SK-N-SH (cell line): ENCODE measurements around the gene POU2F3. TPM values are rescaled to one million over a fixed set of nuclear protein-coding genes. Genes with fewer than 3 reads are reported as not detected.

ENCODE experiments used
- CTCF ChIA-PET: fragments of 300-600, 350-600 bp; formaldehyde crosslinking; extraction: SDS; loops from one replicate; lab custom pipeline; 2021; lab: Yijun Ruan, JAX
- POLR2A ChIA-PET: fragments of 350-600 bp; sonication (Branson Sonifier 250); formaldehyde crosslinking; extraction: SDS; loops from one replicate; lab custom pipeline; 2020; ENCODE audit warnings: antibody characterized with exemption, inconsistent platforms; lab: Yijun Ruan, JAX
- DNase-seq: peaks from one replicate; pipeline ENCODE4 v3.0.0; 2012
- H2AFZ ChIP-seq: fragments of 200-600 bp; sonication (generic); 2 replicates; pipeline ENCODE4 v1.8.1; 2016; ENCODE audit warnings: antibody characterized with exemption, mild to moderate bottlenecking, low read depth
- H3F3A ChIP-seq: fragments of 200-600 bp; sonication (generic); replicated peaks from 2 replicates; pipeline ENCODE3; 2016; ENCODE audit warnings: antibody characterized with exemption, mild to moderate bottlenecking; ENCODE audit not compliant: insufficient read depth
- H3K27ac ChIP-seq, 2 experiments: fragments of 200-500 bp in 1 of 2; fragments of 200-600 bp in 1 of 2; sonication (Bioruptor generic) in 1 of 2; sonication (generic), shearing (Covaris generic) in 1 of 2; 2 replicates each; pipeline versions ENCODE4 v1.5.1 to v1.6.1; 2014 to 2016; ENCODE audit warnings: low read depth in 2 of 2, inconsistent platforms in 1 of 2, low read length in 1 of 2, mild to moderate bottlenecking in 1 of 2, mixed read lengths in 1 of 2
- H3K27me3 ChIP-seq: fragments of 200-600 bp; sonication (generic), shearing (Covaris generic); 2 replicates; pipeline ENCODE4 v1.6.1; 2016; ENCODE audit warnings: mixed run types; ENCODE audit not compliant: insufficient read depth
- H3K36me3 ChIP-seq, 2 experiments: fragments of 200-500 bp in 1 of 2; fragments of 200-600 bp in 1 of 2; sonication (Bioruptor generic) in 1 of 2; sonication (generic) in 1 of 2; replicated peaks in 1 of 2; 2 replicates each; pipeline versions ENCODE3 to v1.5.1; 2014 to 2016; ENCODE audit warnings: low read length in 1 of 2, mild to moderate bottlenecking in 1 of 2; ENCODE audit not compliant: insufficient read depth in 2 of 2, control insufficient read depth in 1 of 2
- H3K4me1 ChIP-seq, 2 experiments: fragments of 200-500 bp in 1 of 2; fragments of 200-600 bp in 1 of 2; sonication (Bioruptor generic) in 1 of 2; sonication (generic), shearing (Covaris generic) in 1 of 2; 2 replicates each; pipeline versions ENCODE4 v1.5.1 to v1.6.1; 2014 to 2016; ENCODE audit warnings: low read depth in 1 of 2, low read length in 1 of 2, mixed run types in 1 of 2; ENCODE audit not compliant: insufficient read depth in 2 of 2, control insufficient read depth in 1 of 2
- H3K4me2 ChIP-seq: fragments of 200-600 bp; sonication (generic), shearing (Covaris generic); 2 replicates; pipeline ENCODE4 v1.6.1; 2017; ENCODE audit warnings: mixed run types
- H3K4me3 ChIP-seq, 2 experiments: fragments of 200-500 bp in 1 of 2; fragments of 200-600 bp in 1 of 2; sonication (Bioruptor generic) in 1 of 2; sonication (generic), shearing (Covaris generic) in 1 of 2; 2 replicates each; pipeline versions ENCODE4 v1.5.1 to v1.8.1; 2014 to 2016; ENCODE audit warnings: low read depth in 2 of 2, inconsistent platforms in 1 of 2, low read length in 1 of 2, mild to moderate bottlenecking in 1 of 2, mixed read lengths in 1 of 2, moderate library complexity in 1 of 2
- H3K79me2 ChIP-seq: fragments of 200-600 bp; sonication (generic); 2 replicates; pipeline ENCODE4 v1.8.1; 2017; ENCODE audit warnings: mild to moderate bottlenecking; ENCODE audit not compliant: insufficient read depth
- H3K9ac ChIP-seq: fragments of 200-600 bp; sonication (generic); 2 replicates; pipeline ENCODE4 v1.6.1; 2017; ENCODE audit warnings: mixed run types
- H3K9me2 ChIP-seq: fragments of 200-600 bp; sonication (generic); 2 replicates; pipeline ENCODE4 v1.6.1; 2017; ENCODE audit warnings: mixed run types
- H3K9me3 ChIP-seq: fragments of 200-600 bp; sonication (generic); 2 replicates; pipeline ENCODE4 v1.6.1; 2017; ENCODE audit warnings: mixed run types, mild to moderate bottlenecking, moderate library complexity
- H4K20me1 ChIP-seq: fragments of 200-600 bp; sonication (generic); 2 replicates; pipeline ENCODE4 v1.6.1; 2017; ENCODE audit warnings: mild to moderate bottlenecking, mixed run types; ENCODE audit not compliant: insufficient read depth
- CTCF ChIP-seq: fragments of 200-600 bp; sonication (generic); IDR thresholded peaks from 2 replicates; pipeline ENCODE4 v1.6.1; 2017; ENCODE audit warnings: antibody characterized with exemption, mild to moderate bottlenecking, moderate library complexity
- ELF1 ChIP-seq: IDR thresholded peaks from 2 replicates; pipeline ENCODE4 v1.4.0; 2012
- FOSL2 ChIP-seq: IDR thresholded peaks from 2 replicates; pipeline ENCODE4 v1.4.0; 2012; ENCODE audit warnings: low read depth, mild to moderate bottlenecking, moderate library complexity, borderline replicate concordance
- GABPA ChIP-seq: IDR thresholded peaks from 2 replicates; pipeline ENCODE4 v1.4.0; 2012; ENCODE audit warnings: low read depth, mild to moderate bottlenecking
- JUND ChIP-seq: IDR thresholded peaks from 2 replicates; pipeline ENCODE4 v1.4.0; 2012
- MXI1 ChIP-seq: IDR thresholded peaks from 2 replicates; pipeline ENCODE4 v1.6.1; 2012; ENCODE audit warnings: mild to moderate bottlenecking, low read depth, low read length, improper control_type of control experiment
- PBX3 ChIP-seq: IDR thresholded peaks from 2 replicates; pipeline ENCODE4; 2012
- RAD21 ChIP-seq: IDR thresholded peaks from 2 replicates; pipeline ENCODE4 v1.6.1; 2012; ENCODE audit warnings: mild to moderate bottlenecking, low read length
- RFX5 ChIP-seq: IDR thresholded peaks from 2 replicates; pipeline ENCODE4 v1.6.1; 2012; ENCODE audit warnings: mild to moderate bottlenecking, improper control_type of control experiment, low read length
- ZBTB33 ChIP-seq: IDR thresholded peaks from 2 replicates; pipeline ENCODE4 v1.4.0; 2012; ENCODE audit warnings: low read depth, borderline replicate concordance
- WGBS: methylation state at CpG from one replicate; pipeline ENCODE4 v1.1.6; 2017; ENCODE audit warnings: low lambda C conversion rate; 5-methylcytosine and 5-hydroxymethylcytosine counted together
- polyA plus RNA-seq, 3 experiments: library from polyadenylated mRNA; depleted of rRNA; stranded (reverse); fragments of >200 nt; gene quantifications; 2 replicates each; pipeline ENCODE4 v1.2.3, GENCODE V29; 2012

Gene POU2F3
- 0.02 TPM in 1 of 2 replicates, not detected in the other for polyA plus RNA-seq (2012; rRNA removed)
- 0.01 and 0.03 TPM in 2 replicates for polyA plus RNA-seq (2012; cell fraction: cytosol; rRNA removed)
- not detected in 2 replicates for polyA plus RNA-seq (2012; cell fraction: nucleus; rRNA removed)

GRCh38 chr11:120239713-120240640 is at the start of gene POU2F3:
TSS of gene POU2F3 (plus strand) at chr11:120240140. CDS start at chr11:120240344, 204 bp downstream.
- Histone ChIP-seq H3K9ac (no peak within 1 kb of the TSS), H4K20me1 (no peaks in the 10 kb centered on the region), H2AFZ (no peak within 1 kb of the TSS), H3K4me2 (no peak within 1 kb of the TSS), H3K4me3 (0 out of 4 replicates have a peak within 1 kb of the TSS, but pooled peaks of 1 of the 2 experiments have one; percentile 9), H3K27me3 (peaks cover 28% of the 10 kb centered on the region), H3K79me2 (no peaks in the 10 kb centered on the region), H3K4me1 (peaks cover 0 to 6% of the 10 kb centered on the region in 2 experiments; a peak in 1 of 4 replicates), H3K9me2 (no peaks in the 10 kb centered on the region), H3K36me3 (no peaks in the 10 kb centered on the region), H3F3A (no peaks in the 10 kb centered on the region), H3K9me3 (no peaks in the 10 kb centered on the region), H3K27ac (no peak within 1 kb of the TSS)
- CTCF ChIA-PET = interaction anchor here (0.6 to 19.4 kb wide), 9 partner anchors 9 to 1801 kb away, joined by 3 to 622 read pairs (median 3); no protein-coding TSS in a partner anchor
- DNase-seq = peak; percentile 70
- POLR2A ChIA-PET = interaction anchor here (0.6 kb wide), 1 partner anchor 817 kb away, joined by 3 read pairs; no protein-coding TSS in a partner anchor
- TF ChIP-seq CTCF (peak; percentile 24; the same call in 1 of the 2 replicates), RFX5 (no peak), RAD21 (peak; percentile 10; the same call in 1 of the 2 replicates)
- WGBS = 38% methylated on average over 28 of the region's 66 CpGs

GRCh38 chr11:120191058-120191457 is 48.9 kb upstream of the POU2F3 start:
- CTCF ChIA-PET = interaction anchor here (1.0 to 5.2 kb wide), 7 partner anchors 15 to 39 kb away, joined by 3 to 31 read pairs (median 4); no protein-coding TSS in a partner anchor
- TF ChIP-seq PBX3 = no peak
- TF ChIP-seq ELF1 = no peak
- no peak for TF ChIP-seq ZBTB33
- TF ChIP-seq JUND = no peak
- TF ChIP-seq MXI1 = no peak
- no peak for TF ChIP-seq FOSL2
- no peak for TF ChIP-seq GABPA
- TF ChIP-seq, all 33 proteins: peak for 0
- H3K9ac ChIP-seq = no peak overlapping the region
- H3K36me3 ChIP-seq = no peaks in the 10 kb centered on the region
- H3K9me3 ChIP-seq = no peaks in the 10 kb centered on the region
- no peaks in the 10 kb centered on the region for H4K20me1 ChIP-seq
- H3K4me2 ChIP-seq = no peak overlapping the region
- no peaks in the 10 kb centered on the region for H3K9me2 ChIP-seq
- peaks cover 15% of the 10 kb centered on the region; the same call in 1 of the 2 replicates for H3K27me3 ChIP-seq
- no peak overlapping the region for H2AFZ ChIP-seq
- POLR2A ChIA-PET = no interaction called here
- H3K27ac ChIP-seq = no peak overlapping the region
- no peaks in the 10 kb centered on the region for H3F3A ChIP-seq
- H3K4me1 ChIP-seq = peaks cover 0 to 40% of the 10 kb centered on the region in 2 experiments; a peak in 2 of 4 replicates
- 59% methylated on average over 4 of the region's 4 CpGs for WGBS
- no peak overlapping the region for H3K4me3 ChIP-seq
- no peaks in the 10 kb centered on the region for H3K79me2 ChIP-seq
- no peak for DNase-seq
